ENCODE results near the gene TPPP.

- TF ChIP-seq CTCF (IDR thresholded peaks at IDR 0.05 in 2 of 3, conservative IDR thresholded peaks at IDR 0.05 in 1 of 3; ENCODE audit: borderline replicate concordance in 1 of 3, insufficient read depth in 1 of 3, low read depth in 2 of 3, low read length in 2 of 3): no peak
- TF ChIP-seq EZH2phosphoT487 (IDR thresholded peaks at IDR 0.05; ENCODE audit: borderline replicate concordance): no peak
- TF ChIP-seq MAX (IDR thresholded peaks at IDR 0.05): no peak
- TF ChIP-seq TCF7L2 (IDR thresholded peaks at IDR 0.05; ENCODE audit: borderline replicate concordance, extremely low read depth, insufficient read depth, insufficient read length): no peak
- TF ChIP-seq REST (IDR thresholded peaks at IDR 0.05; ENCODE audit: low read depth): no peak
These were observed 51.8 kb downstream of the TPPP start for GRCh38 chr5:641331-641765.
